HG02970 (cell line): ENCODE measurements around the gene FSTL4.

Experiments
- ATAC-seq: cut with Tn5 transposase; IDR thresholded peaks from one replicate; pipeline ENCODE4 v1.9.1; 2021; ENCODE audit warnings: mild to moderate bottlenecking, moderate library complexity, moderate number of reproducible peaks; ENCODE audit not compliant: unreplicated experiment, low FRiP score

Gene FSTL4

GRCh38 chr5:133611357-133612248, 738 bp downstream of the FSTL4 start:
- no peak for ATAC-seq

- ATAC-seq = no peak
Measured at GRCh38 chr5:133610489-133611356, 1.6 kb downstream of the FSTL4 start.

- no peak for ATAC-seq
Measured at GRCh38 chr5:133607451-133607850, 4.9 kb downstream of the FSTL4 start.

GRCh38 chr5:133606835-133607234, 5.5 kb downstream of the FSTL4 start:
- no peak for ATAC-seq

GRCh38 chr5:133605323-133605722, 7.0 kb downstream of the FSTL4 start:
- no peak for ATAC-seq

GRCh38 chr5:133603711-133604110, 8.6 kb downstream of the FSTL4 start:
- ATAC-seq = no peak

GRCh38 chr5:133602835-133603380, 9.4 kb downstream of the FSTL4 start:
- ATAC-seq = no peak

GRCh38 chr5:133599600-133599999, 12.7 kb downstream of the FSTL4 start:
- ATAC-seq = no peak

GRCh38 chr5:133599044-133599443, 13.3 kb downstream of the FSTL4 start:
- ATAC-seq = no peak

- ATAC-seq = no peak
Measured at GRCh38 chr5:133596049-133596448, 16.3 kb downstream of the FSTL4 start.

- ATAC-seq = no peak
Measured at GRCh38 chr5:133595465-133595864, 16.9 kb downstream of the FSTL4 start.

GRCh38 chr5:133589286-133589685, 23.1 kb downstream of the FSTL4 start:
- no peak for ATAC-seq

- ATAC-seq = no peak
Measured at GRCh38 chr5:133582971-133583370, 29.4 kb downstream of the FSTL4 start.

- no peak for ATAC-seq
Measured at GRCh38 chr5:133581918-133582317, 30.4 kb downstream of the FSTL4 start.

GRCh38 chr5:133581348-133581747, 31.0 kb downstream of the FSTL4 start:
- no peak for ATAC-seq

- ATAC-seq = no peak
Measured at GRCh38 chr5:133580618-133581017, 31.7 kb downstream of the FSTL4 start.

GRCh38 chr5:133579766-133580165, 32.6 kb downstream of the FSTL4 start:
- no peak for ATAC-seq

- no peak for ATAC-seq
Measured at GRCh38 chr5:133569347-133569746, 43.0 kb downstream of the FSTL4 start.

- no peak for ATAC-seq
Measured at GRCh38 chr5:133565993-133566392, 46.3 kb downstream of the FSTL4 start.

GRCh38 chr5:133564921-133565565, 47.3 kb downstream of the FSTL4 start:
- ATAC-seq = no peak

GRCh38 chr5:133562554-133562953, 49.8 kb downstream of the FSTL4 start:
- ATAC-seq = no peak
